Medulla oblongata (tissue), 1 donor: ENCODE data around the gene CDK1.
"Not testable (repeated sequence)": the region's sequence is repeated elsewhere in the genome, so short reads cannot be mapped to it uniquely, and the experiment has no call there.

ENCODE experiments used
- DNase-seq: peaks from one replicate; pipeline ENCODE4 v3.0.0-alpha.2; 2015; ENCODE audit errors: extremely low spot score

The CDK1 gene

GRCh38 chr10:60816628-60817397 is 38.5 kb downstream of the CDK1 start:
- peak; percentile 96 for DNase-seq

GRCh38 chr10:60817398-60817805 is 39.1 kb downstream of the CDK1 start:
- DNase-seq, result no peak

- DNase-seq, result no peak
Observed at GRCh38 chr10:60818134-60818770, 40.0 kb downstream of the CDK1 start.

GRCh38 chr10:60819271-60819670 is 41.0 kb downstream of the CDK1 start:
- DNase-seq, result no peak

- DNase-seq, result no peak
Observed at GRCh38 chr10:60820093-60820754, 41.9 kb downstream of the CDK1 start.

GRCh38 chr10:60821656-60822055 is 43.4 kb downstream of the CDK1 start:
- no peak for DNase-seq

- DNase-seq, result no peak
Observed at GRCh38 chr10:60822809-60823208, 44.5 kb downstream of the CDK1 start.

- no peak for DNase-seq
Observed at GRCh38 chr10:60823324-60823723, 45.0 kb downstream of the CDK1 start.

GRCh38 chr10:60825520-60825919 is 47.2 kb downstream of the CDK1 start:
- DNase-seq, result no peak

- no peak for DNase-seq
Observed at GRCh38 chr10:60827791-60828488, 49.7 kb downstream of the CDK1 start.

- DNase-seq, result no peak
Observed at GRCh38 chr10:60828489-60828852, 50.2 kb downstream of the CDK1 start.

- DNase-seq, result not testable (repeated sequence)
Observed at GRCh38 chr10:60832136-60832535, 53.9 kb downstream of the CDK1 start.

- DNase-seq, result no peak
Observed at GRCh38 chr10:60834401-60834800, 56.1 kb downstream of the CDK1 start.

GRCh38 chr10:60835049-60835448 is 56.8 kb downstream of the CDK1 start:
- no peak for DNase-seq

GRCh38 chr10:60841227-60841626 is 62.9 kb downstream of the CDK1 start:
- DNase-seq, result not testable (repeated sequence)

GRCh38 chr10:60842694-60843093 is 64.4 kb downstream of the CDK1 start:
- no peak for DNase-seq
